ENCODE measurements around the gene C1QB. TPM values are rescaled to one million over a fixed set of nuclear protein-coding genes. Genes with fewer than 3 reads are reported as not detected.

Gene C1QB
- total RNA-seq, 1 experiment from 2014 or later = not detected

DNA sequence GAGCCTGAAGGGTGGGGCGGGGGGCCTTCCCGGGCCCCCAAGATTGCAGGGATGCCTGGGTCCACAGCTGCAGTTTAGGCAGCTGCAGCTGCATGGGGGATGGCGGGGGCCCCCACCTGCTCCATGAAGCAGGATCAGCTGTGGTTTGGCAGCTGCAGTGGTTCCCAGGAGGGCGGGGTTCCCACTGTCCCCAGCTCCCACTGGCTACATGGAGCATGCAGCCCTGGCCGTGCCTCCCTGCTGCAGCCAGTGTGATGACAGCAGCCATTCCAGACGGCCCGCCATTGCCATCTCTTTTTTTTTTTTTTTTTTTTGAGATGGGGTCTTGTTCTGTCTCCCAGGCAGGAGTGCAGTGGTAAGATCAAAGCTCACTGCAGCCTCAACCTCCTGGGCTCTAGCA, 17.6 kb upstream of the C1QB start:
- no peak for DNase-seq (ENCODE audit: low read depth)

- DNase-seq (ENCODE audit: low read depth) = no peak
Measured at GRCh38 chr1:22636353-22636752, 16.7 kb upstream of the C1QB start, which contains the start of gene C1QA. Gene C1QA (plus strand): TSS chr1:22636628. CDS start chr1:22637617, 989 bp downstream.

DNA sequence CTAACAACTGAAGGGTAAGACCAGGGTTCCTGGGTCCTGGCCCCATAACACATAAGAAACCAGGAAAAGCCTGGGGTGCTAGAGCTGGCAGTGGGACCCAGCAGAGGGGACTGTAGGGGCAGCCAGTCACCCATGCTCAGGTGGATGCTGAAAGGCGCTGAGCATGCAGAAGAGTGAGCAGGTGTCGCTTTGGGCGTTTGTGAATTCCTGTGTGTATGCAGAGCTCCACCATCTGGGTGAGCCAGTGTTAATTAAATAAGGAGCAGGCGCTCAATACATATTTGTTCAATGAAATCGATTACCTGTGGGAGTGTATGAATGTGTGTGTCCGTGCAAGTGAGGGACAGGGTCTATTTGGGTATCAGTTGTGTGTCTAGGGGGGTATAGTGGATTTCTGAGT, 16.1 kb upstream of the C1QB start:
- no peak for DNase-seq (ENCODE audit: low read depth)

- DNase-seq (ENCODE audit: low read depth) = no peak
Measured at GRCh38 chr1:22637907-22638445, 15.1 kb upstream of the C1QB start.

- no peak for DNase-seq (ENCODE audit: low read depth)
Measured at GRCh38 chr1:22638476-22639234, 14.4 kb upstream of the C1QB start.

- peak; percentile 55 for DNase-seq (ENCODE audit: low read depth)
Measured at GRCh38 chr1:22639286-22639685, 13.8 kb upstream of the C1QB start.

DNA sequence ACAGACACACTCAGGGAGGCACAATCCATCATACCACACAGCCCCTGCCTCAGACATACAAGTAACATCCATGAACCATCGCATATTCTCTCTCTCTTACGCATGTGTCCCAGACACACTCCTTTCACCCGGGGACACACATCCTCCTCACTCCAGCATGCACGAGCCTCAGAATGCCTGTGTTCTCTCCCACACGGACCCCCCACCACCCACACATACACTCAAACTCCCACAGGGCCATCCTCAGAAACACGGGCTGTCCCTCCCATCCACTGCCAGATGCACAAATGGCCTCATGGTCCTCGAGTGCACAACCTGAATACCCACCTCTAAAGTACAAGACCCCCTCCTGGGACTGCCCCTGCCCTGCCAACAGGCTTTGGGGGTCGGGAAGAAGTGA, 11.8 kb upstream of the C1QB start:
- no peak for DNase-seq (ENCODE audit: low read depth)

DNA sequence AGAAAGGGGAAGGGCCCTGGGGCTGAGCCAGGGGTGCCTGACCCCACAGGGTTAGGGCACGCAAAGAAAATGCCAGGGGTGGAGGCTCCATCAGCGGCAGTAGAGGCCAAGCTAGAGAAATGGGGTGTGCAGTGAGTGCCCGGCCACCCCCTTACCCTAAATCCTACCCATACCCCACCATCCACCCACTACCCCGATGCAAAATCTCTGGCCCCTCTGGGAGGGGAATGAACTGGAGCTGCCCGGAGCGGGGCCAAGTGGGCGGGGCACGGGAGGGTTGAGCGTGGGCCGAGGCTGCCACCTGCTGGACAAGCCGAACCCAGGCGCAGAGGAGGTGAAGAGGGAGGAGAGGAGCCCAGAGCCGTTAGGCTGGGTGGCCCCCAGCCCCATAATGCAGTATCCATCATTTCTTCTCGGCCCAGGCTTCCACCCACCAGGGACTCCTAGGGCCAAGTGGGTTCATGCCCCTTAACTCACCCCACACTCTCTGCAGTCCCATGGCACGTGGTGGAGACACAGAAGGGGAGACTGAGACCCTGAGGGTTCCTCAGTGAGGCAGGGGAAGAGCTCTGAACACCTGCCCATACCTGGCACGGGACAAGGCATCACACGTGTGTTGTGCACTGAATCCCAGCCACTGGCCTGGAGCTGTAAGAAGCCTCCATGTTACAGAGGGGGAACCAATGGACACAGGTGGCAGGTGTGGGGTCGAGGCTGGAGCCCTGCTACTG, 11.0 kb upstream of the C1QB start:
- DNase-seq (ENCODE audit: low read depth) = peak; percentile 50

- no peak for DNase-seq (ENCODE audit: low read depth)
Measured at GRCh38 chr1:22643381-22643780, 9.7 kb upstream of the C1QB start, which contains the start of gene C1QC. Gene C1QC (plus strand): TSS chr1:22643633. CDS start chr1:22644024, 391 bp downstream.

DNA sequence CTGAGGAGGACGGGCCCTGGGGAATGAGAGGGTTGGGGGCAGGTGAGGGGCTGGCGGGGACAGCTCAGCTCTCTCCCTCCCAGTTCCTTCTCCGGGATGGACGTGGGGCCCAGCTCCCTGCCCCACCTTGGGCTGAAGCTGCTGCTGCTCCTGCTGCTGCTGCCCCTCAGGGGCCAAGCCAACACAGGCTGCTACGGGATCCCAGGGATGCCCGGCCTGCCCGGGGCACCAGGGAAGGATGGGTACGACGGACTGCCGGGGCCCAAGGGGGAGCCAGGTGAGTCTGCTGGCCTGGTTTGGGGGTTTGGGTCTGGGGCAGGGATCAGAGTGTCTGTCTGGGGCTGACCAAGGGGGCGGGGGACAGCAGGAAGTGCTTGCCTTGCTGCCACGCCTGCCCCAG, 9.1 kb upstream of the C1QB start:
- DNase-seq (ENCODE audit: low read depth) = no peak

DNA sequence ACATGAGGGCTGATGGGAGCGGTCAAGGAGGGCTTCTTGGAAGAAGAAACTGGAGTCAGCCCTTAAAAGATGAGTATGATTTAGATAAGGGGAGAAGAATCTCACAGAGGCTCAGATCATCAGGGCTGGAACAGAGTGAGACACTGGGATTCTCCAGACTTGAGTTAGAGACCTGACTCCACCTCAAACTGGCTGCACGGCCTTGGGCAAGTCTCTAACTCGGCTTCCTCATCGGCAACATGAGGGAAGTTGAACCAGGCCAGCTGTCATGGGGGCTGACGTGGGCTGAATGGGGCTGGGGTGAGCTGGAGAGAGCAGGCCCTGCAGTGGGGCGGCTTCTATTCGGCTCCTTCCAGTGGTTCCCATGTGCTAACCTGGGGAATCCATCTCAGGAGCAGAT, 7.1 kb upstream of the C1QB start:
- no peak for DNase-seq (ENCODE audit: low read depth)

GRCh38 chr1:22646384-22646783, 6.7 kb upstream of the C1QB start:
- no peak for DNase-seq (ENCODE audit: low read depth)

DNA sequence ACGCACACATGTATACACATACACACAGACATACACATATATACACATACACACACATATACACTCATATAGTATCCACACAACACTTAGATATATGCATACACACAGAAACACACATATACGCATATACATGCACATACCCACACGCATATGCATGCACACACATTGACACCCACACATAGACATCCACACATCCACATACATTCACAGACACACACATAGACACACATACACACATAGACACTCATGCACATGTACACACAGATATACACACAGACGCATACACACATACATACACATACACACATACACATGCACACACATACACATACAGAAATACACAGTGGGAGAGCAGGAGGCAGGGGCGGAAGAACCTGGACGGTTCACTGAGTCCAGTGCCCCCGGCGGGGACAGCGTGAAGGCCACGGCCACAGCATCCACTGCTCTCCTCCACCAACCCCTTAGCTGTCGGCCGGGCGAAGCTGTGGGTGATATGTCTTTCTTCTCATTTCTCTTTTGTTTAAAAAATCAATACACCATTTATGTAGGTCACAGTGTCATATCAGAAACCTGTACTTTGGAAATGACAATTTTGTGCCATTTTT, 2.8 kb upstream of the C1QB start:
- no peak for DNase-seq (ENCODE audit: low read depth)

- no peak for DNase-seq (ENCODE audit: low read depth)
Measured at GRCh38 chr1:22651941-22652856, 837 bp upstream of the C1QB start.

GRCh38 chr1:22654692-22655091, 1.7 kb downstream of the C1QB start:
- no peak for DNase-seq (ENCODE audit: low read depth)

DNA sequence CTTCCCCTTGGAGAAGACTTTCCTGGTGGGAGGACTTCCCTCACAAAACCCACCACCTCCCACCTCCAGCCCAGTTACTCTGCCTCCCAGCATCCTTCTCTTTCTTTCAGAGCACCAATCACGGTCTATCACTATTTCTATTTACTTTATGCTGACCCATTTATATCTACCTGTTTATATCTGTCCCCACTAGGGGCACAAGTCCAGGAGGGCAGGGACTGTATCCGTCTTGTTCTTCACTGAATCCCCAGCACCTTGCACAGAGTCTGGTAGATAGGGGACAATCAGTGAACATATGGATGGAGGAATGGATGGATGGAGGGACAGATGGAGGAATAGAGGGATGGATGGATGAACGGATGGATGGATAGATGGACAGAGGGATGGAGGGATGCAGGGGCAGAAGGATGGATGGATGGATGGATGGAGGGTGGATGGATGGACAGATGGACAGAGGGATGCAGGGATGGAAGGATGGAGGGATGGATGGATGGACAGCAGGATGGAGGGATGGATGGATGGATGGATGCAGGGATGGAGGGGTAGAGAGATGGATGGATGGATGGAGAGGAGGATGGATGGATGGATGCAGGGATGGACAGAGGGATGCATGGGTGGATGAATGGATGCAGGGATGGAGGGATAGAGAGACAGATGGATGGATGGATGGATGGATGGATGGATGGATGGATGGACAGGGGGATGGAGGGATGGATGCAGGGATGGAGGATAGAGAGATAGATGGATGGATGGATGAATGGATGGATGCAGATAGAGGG, 5.5 kb downstream of the C1QB start:
- no peak for DNase-seq (ENCODE audit: low read depth)

DNA sequence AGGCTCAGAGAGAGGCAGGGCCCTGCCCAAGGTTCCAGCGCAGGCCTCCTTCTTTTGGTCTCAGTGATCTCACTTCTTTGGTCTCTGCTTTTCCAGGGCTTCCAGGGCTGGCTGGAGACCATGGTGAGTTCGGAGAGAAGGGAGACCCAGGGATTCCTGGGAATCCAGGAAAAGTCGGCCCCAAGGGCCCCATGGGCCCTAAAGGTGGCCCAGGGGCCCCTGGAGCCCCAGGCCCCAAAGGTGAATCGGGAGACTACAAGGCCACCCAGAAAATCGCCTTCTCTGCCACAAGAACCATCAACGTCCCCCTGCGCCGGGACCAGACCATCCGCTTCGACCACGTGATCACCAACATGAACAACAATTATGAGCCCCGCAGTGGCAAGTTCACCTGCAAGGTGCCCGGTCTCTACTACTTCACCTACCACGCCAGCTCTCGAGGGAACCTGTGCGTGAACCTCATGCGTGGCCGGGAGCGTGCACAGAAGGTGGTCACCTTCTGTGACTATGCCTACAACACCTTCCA, 7.7 kb downstream of the C1QB start:
- no peak for DNase-seq (ENCODE audit: low read depth)

DNA sequence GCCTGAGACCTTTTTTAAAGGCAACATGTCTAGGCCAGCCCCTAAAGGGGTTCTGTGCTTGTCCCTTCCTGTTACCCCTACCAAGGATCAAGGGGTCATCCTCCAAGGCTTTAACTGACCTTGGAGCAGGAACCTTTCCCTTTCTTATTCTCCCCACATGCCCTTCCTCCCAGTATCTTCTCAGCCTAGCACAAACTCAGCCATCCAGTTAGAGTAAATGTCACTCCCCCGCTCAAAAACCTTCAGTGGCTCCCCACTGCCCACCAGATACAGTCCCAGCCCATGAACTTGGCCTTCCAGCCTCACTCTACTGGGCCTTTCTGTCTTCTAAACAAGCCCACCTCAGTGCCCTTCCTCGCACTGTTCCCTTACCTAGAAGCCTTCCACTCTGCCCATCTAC, 8.8 kb downstream of the C1QB start:
- no peak for DNase-seq (ENCODE audit: low read depth)

- DNase-seq (ENCODE audit: low read depth) = peak; percentile 25
Measured at GRCh38 chr1:22662318-22662717, 9.3 kb downstream of the C1QB start.

GRCh38 chr1:22662986-22663408, 10.0 kb downstream of the C1QB start:
- DNase-seq (ENCODE audit: low read depth) = no peak

Measured in M059J (cell line).